ENCODE measurements around the gene NFYB. TPM values are rescaled to one million over a fixed set of nuclear protein-coding genes. Genes with fewer than 3 reads are reported as not detected.
A peak's percentile ranks its signal among the peaks of the same experiment; 100 is the strongest.

NFYB gene
- total RNA-seq, 3 donors from 2014 or later (not counting 1 experiment from before 2014, with no cell fraction given), result 13.3 to 17.4 (median 13.6) TPM

GRCh38 chr12:104137001-104137901, 759 bp downstream of the NFYB start:
- peaks cover 0 to 3% of the 10 kb centered on the region in 2 donors for H3K27me3 Mint-ChIP-seq (ENCODE audit: low read depth in 2 of 2)
- no peaks in the 10 kb centered on the region for H3K27me3 ChIP-seq (ENCODE audit: control insufficient read depth, insufficient read depth, low read length)
- peak overlapping the region; percentile 74 for H3K4me3 Mint-ChIP-seq
- peaks cover 12% of the 10 kb centered on the region for H3K4me1 ChIP-seq (ENCODE audit: control insufficient read depth, insufficient read depth, low read length)
- no peaks in the 10 kb centered on the region for H3K9me3 Mint-ChIP-seq
- intact Hi-C loops (cut with micrococcal nuclease), result loop anchor here (2.0 kb wide), 1 partner anchor 168 kb away; no protein-coding TSS in a partner anchor
- peaks cover 6% of the 10 kb centered on the region for H3K36me3 ChIP-seq (ENCODE audit: control insufficient read depth, insufficient read depth, low read length)
- no peaks in the 10 kb centered on the region for H3K36me3 Mint-ChIP-seq
- peak; percentile 49 to 72 for DNase-seq
- peak; percentile 10 to 18 (median 11) for ATAC-seq
- H3K27ac ChIP-seq (ENCODE audit: low read length), result peak overlapping the region; percentile 60
- peak overlapping the region; percentile 54 for H3K4me3 ChIP-seq (ENCODE audit: low read length)
- WGBS (ENCODE audit: insufficient coverage), result under 1% methylated on average over 78 of the region's 78 CpGs
- no peaks in the 10 kb centered on the region for H3K9me3 ChIP-seq (ENCODE audit: control insufficient read depth, insufficient read depth, low read length)
- H3K4me1 Mint-ChIP-seq, result peaks cover 2 to 4% of the 10 kb centered on the region in 2 donors
- TF ChIP-seq CTCF (IDR thresholded peaks at IDR 0.05), result no peak
- H3K27ac Mint-ChIP-seq, result peak overlapping the region; percentile 28 to 63

- no peak for ATAC-seq
- TF ChIP-seq CTCF (IDR thresholded peaks at IDR 0.05), result no peak
- DNase-seq, result no peak
- H3K9me3 Mint-ChIP-seq, result no peaks in the 10 kb centered on the region
- no peaks in the 10 kb centered on the region for H3K27me3 ChIP-seq (ENCODE audit: control insufficient read depth, insufficient read depth, low read length)
- H3K27me3 Mint-ChIP-seq (ENCODE audit: low read depth in 2 of 2), result no peaks in the 10 kb centered on the region
- H3K27ac Mint-ChIP-seq, result peak overlapping the region; percentile 28 to 63
- intact Hi-C loops (cut with micrococcal nuclease), result loop anchor here (2.0 kb wide), 1 partner anchor 168 kb away; no protein-coding TSS in a partner anchor
- H3K4me1 Mint-ChIP-seq, result peaks cover 7 to 8% of the 10 kb centered on the region in 2 donors
- no peaks in the 10 kb centered on the region for H3K9me3 ChIP-seq (ENCODE audit: control insufficient read depth, insufficient read depth, low read length)
- H3K4me3 Mint-ChIP-seq, result peak overlapping the region; percentile 74
- peaks cover 11% of the 10 kb centered on the region for H3K36me3 ChIP-seq (ENCODE audit: control insufficient read depth, insufficient read depth, low read length)
- H3K4me3 ChIP-seq (ENCODE audit: low read length), result peak overlapping the region; percentile 54
- H3K36me3 Mint-ChIP-seq, result no peaks in the 10 kb centered on the region
- peaks cover 12% of the 10 kb centered on the region for H3K4me1 ChIP-seq (ENCODE audit: control insufficient read depth, insufficient read depth, low read length)
- no peak overlapping the region for H3K27ac ChIP-seq (ENCODE audit: low read length)
Measured at GRCh38 chr12:104136577-104136976, 1.4 kb downstream of the NFYB start.

GRCh38 chr12:104134882-104135281, 3.1 kb downstream of the NFYB start:
- no peak overlapping the region for H3K4me3 ChIP-seq (ENCODE audit: low read length)
- no peak for TF ChIP-seq CTCF (IDR thresholded peaks at IDR 0.05)
- intact Hi-C loops (cut with micrococcal nuclease), result no loop called here
- ATAC-seq (no peak), DNase-seq (no peak)
- H3K36me3 ChIP-seq (ENCODE audit: control insufficient read depth, insufficient read depth, low read length), result peaks cover 24% of the 10 kb centered on the region
- Mint-ChIP-seq H3K4me3 (no peak overlapping the region), H3K27ac (no peak overlapping the region), H3K36me3 (no peaks in the 10 kb centered on the region), H3K4me1 (peaks cover 8 to 12% of the 10 kb centered on the region in 2 donors), H3K9me3 (no peaks in the 10 kb centered on the region), H3K27me3 (ENCODE audit: low read depth in 2 of 2) (no peaks in the 10 kb centered on the region)
- H3K9me3 ChIP-seq (ENCODE audit: control insufficient read depth, insufficient read depth, low read length), result no peaks in the 10 kb centered on the region
- no peak overlapping the region for H3K27ac ChIP-seq (ENCODE audit: low read length)
- WGBS (ENCODE audit: insufficient coverage), result 100% methylated on average over 1 of the region's 1 CpG
- H3K27me3 ChIP-seq (ENCODE audit: control insufficient read depth, insufficient read depth, low read length), result no peaks in the 10 kb centered on the region
- H3K4me1 ChIP-seq (ENCODE audit: control insufficient read depth, insufficient read depth, low read length), result peaks cover 12% of the 10 kb centered on the region

Data from natural killer cell (primary cell).